Measurements from ENCODE around the gene FANCF.
"Not testable (repeated sequence)": the region's sequence is repeated elsewhere in the genome, so short reads cannot be mapped to it uniquely, and the experiment has no call there.

FANCF gene

GRCh38 chr11:22666688-22667439, 41.2 kb upstream of the FANCF start:
- DNase-seq (ENCODE audit: low read depth) = peak; percentile 21
- peak overlapping the region; percentile 46 for H3K4me3 ChIP-seq (ENCODE audit: low read depth, low read length)
- no peak for TF ChIP-seq CTCF (conservative IDR thresholded peaks at IDR 0.05; ENCODE audit: low read depth, low read length)

- H3K4me3 ChIP-seq (ENCODE audit: low read depth, low read length) = peak within 1 kb of the TSS; percentile 46
- no peak for DNase-seq (ENCODE audit: low read depth)
- TF ChIP-seq CTCF (conservative IDR thresholded peaks at IDR 0.05; ENCODE audit: low read depth, low read length) = no peak
Measured at GRCh38 chr11:22666325-22666687, 40.7 kb upstream of the FANCF start, which contains the start of gene GAS2. GAS2 (plus strand) TSS chr11:22666611; CDS start chr11:22674870, 8,259 bp downstream.

- H3K4me3 ChIP-seq (ENCODE audit: low read depth, low read length) = no peak overlapping the region
- TF ChIP-seq CTCF (conservative IDR thresholded peaks at IDR 0.05; ENCODE audit: low read depth, low read length) = no peak
- DNase-seq (ENCODE audit: low read depth) = no peak
Measured at GRCh38 chr11:22659783-22660182, 34.2 kb upstream of the FANCF start.

- H3K4me3 ChIP-seq (ENCODE audit: low read depth, low read length) = no peak overlapping the region
- TF ChIP-seq CTCF (conservative IDR thresholded peaks at IDR 0.05; ENCODE audit: low read depth, low read length) = no peak
- no peak for DNase-seq (ENCODE audit: low read depth)
Measured at GRCh38 chr11:22657101-22657694, 31.6 kb upstream of the FANCF start.

- no peak for DNase-seq (ENCODE audit: low read depth)
- H3K4me3 ChIP-seq (ENCODE audit: low read depth, low read length) = no peak overlapping the region
- no peak for TF ChIP-seq CTCF (conservative IDR thresholded peaks at IDR 0.05; ENCODE audit: low read depth, low read length)
Measured at GRCh38 chr11:22656130-22656529, 30.5 kb upstream of the FANCF start.

GRCh38 chr11:22652346-22652745, 26.7 kb upstream of the FANCF start:
- not testable (repeated sequence) for H3K4me3 ChIP-seq (ENCODE audit: low read depth, low read length); DNase-seq (ENCODE audit: low read depth)

- DNase-seq (ENCODE audit: low read depth) = no peak
- H3K4me3 ChIP-seq (ENCODE audit: low read depth, low read length) = no peak overlapping the region
- TF ChIP-seq CTCF (conservative IDR thresholded peaks at IDR 0.05; ENCODE audit: low read depth, low read length) = no peak
Measured at GRCh38 chr11:22641559-22641958, 15.9 kb upstream of the FANCF start.
